ENCODE results near the gene PGM3.

GRCh38 chr6:83155794-83156193 lies 37.3 kb downstream of the PGM3 start:
- no peak for TF ChIP-seq POLR2A (IDR thresholded peaks at IDR 0.05)
- TF ChIP-seq, protein P1, sequence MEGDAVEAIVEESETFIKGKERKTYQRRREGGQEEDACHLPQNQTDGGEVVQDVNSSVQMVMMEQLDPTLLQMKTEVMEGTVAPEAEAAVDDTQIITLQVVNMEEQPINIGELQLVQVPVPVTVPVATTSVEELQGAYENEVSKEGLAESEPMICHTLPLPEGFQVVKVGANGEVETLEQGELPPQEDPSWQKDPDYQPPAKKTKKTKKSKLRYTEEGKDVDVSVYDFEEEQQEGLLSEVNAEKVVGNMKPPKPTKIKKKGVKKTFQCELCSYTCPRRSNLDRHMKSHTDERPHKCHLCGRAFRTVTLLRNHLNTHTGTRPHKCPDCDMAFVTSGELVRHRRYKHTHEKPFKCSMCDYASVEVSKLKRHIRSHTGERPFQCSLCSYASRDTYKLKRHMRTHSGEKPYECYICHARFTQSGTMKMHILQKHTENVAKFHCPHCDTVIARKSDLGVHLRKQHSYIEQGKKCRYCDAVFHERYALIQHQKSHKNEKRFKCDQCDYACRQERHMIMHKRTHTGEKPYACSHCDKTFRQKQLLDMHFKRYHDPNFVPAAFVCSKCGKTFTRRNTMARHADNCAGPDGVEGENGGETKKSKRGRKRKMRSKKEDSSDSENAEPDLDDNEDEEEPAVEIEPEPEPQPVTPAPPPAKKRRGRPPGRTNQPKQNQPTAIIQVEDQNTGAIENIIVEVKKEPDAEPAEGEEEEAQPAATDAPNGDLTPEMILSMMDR (IDR thresholded peaks at IDR 0.05): no peak

Data from testis (tissue), 2 donors.